GM12891 (cell line): Measurements from ENCODE around the gene ANK2.

ENCODE experiments used
- POLR2A ChIP-seq: IDR thresholded peaks from 2 replicates; pipeline ENCODE4 v1.6.1; 2011; ENCODE audit warnings: low read depth, low read length, control low read depth
- POLR2AphosphoS5 ChIP-seq: IDR thresholded peaks from 2 replicates; pipeline ENCODE4 v1.6.1; 2011; ENCODE audit warnings: low read depth, low read length, control low read depth
- POU2F2 ChIP-seq: IDR thresholded peaks from 2 replicates; pipeline ENCODE4 v1.6.1; 2011; ENCODE audit warnings: low read depth, mild to moderate bottlenecking, control low read depth, low read length, moderate library complexity
- SPI1 ChIP-seq: IDR thresholded peaks from 2 replicates; pipeline ENCODE4 v1.6.1; 2011; ENCODE audit warnings: low read depth, low read length, control low read depth
- TAF1 ChIP-seq: IDR thresholded peaks from 2 replicates; pipeline ENCODE4 v1.6.1; 2011; ENCODE audit warnings: low read depth, low read length, control low read depth

DNA sequence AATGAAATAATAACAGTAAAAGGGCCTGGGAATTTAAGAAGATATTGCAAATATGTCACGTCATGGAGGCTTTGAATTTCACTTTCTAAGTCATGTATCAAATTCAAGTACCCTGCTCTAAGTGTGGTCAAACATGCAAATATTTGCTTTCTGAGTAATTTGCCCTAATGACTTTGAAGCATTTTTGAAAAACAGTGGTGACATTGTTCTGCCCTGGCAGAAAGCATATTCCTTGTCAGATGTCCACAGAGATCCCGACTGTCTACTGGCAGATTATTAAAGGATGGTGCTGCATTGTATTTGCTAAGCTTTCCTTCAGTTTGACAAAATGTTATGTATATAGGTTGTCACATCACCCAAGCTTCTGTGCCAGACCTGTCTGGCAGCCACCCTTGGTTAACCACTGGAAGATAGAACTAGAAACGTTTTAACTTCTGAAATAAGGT is 92.5 kb downstream of the ANK2 start:
- no peak for TF ChIP-seq POLR2AphosphoS5
- no peak for TF ChIP-seq POLR2A
- no peak for TF ChIP-seq TAF1
- TF ChIP-seq SPI1: no peak
- no peak for TF ChIP-seq POU2F2
